IMR-90 (cell line): ENCODE data around the gene IDS. TPM values are rescaled to one million over a fixed set of nuclear protein-coding genes. Genes with fewer than 3 reads are reported as not detected.

Experiments
- ATAC-seq: fragments of 200-7000 bp; cut with Tn5 transposase; 2 replicates; pipeline ENCODE4 v1.9.1; 2020; ENCODE audit warnings: low read depth, mild to moderate bottlenecking, moderate library complexity
- BruUV-seq: library from RNA; stranded (reverse); fragments of 400-500 nt; replicated peaks from 2 replicates; lab custom pipeline; 2021; lab: Mats Ljungman, UMichigan
- CTCF ChIA-PET: fragments of 300-600 bp; formaldehyde crosslinking; extraction: SDS; loops from one replicate; lab custom pipeline; 2021; ENCODE audit warnings: antibody characterized with exemption; lab: Yijun Ruan, JAX
- POLR2A ChIA-PET: fragments of 300-600 bp; sonication (Branson Sonifier 250); formaldehyde crosslinking; loops from one replicate; lab custom pipeline; 2022; ENCODE audit warnings: antibody characterized with exemption; ENCODE audit not compliant: unreplicated experiment; lab: Charles Lee
- DNase-seq: peaks from one replicate; pipeline ENCODE4 v3.0.0; 2013
- H2AFZ ChIP-seq: replicated peaks from 2 replicates; pipeline ENCODE3; 2013; ENCODE audit warnings: low read length, mild to moderate bottlenecking; ENCODE audit not compliant: poor library complexity
- H2AK5ac ChIP-seq: 2 replicates; pipeline ENCODE4 v1.6.1; 2013; ENCODE audit warnings: low read depth, low read length, inconsistent platforms
- H2AK9ac ChIP-seq: replicated peaks from 2 replicates; pipeline ENCODE3; 2013; ENCODE audit warnings: mild to moderate bottlenecking, low read depth, low read length, moderate library complexity; ENCODE audit not compliant: poor library complexity
- H2BK120ac ChIP-seq: 2 replicates; pipeline ENCODE4 v1.6.1; 2013; ENCODE audit warnings: low read depth, low read length, inconsistent platforms
- H2BK15ac ChIP-seq: 3 replicates; pipeline ENCODE4 v1.6.1; 2013; ENCODE audit warnings: low read depth, low read length, inconsistent platforms
- H2BK20ac ChIP-seq: 2 replicates; pipeline ENCODE4 v1.6.1; 2013; ENCODE audit warnings: low read depth, mild to moderate bottlenecking, inconsistent platforms, low read length, moderate library complexity
- H2BK5ac ChIP-seq: 2 replicates; pipeline ENCODE4 v1.6.1; 2013; ENCODE audit warnings: mild to moderate bottlenecking, low read depth, low read length, inconsistent platforms; ENCODE audit not compliant: poor library complexity, severe bottlenecking
- H3K14ac ChIP-seq: replicated peaks from 2 replicates; pipeline ENCODE4 v1.6.1; 2013; ENCODE audit warnings: low read depth, low read length, inconsistent platforms
- H3K18ac ChIP-seq: 2 replicates; pipeline ENCODE4 v1.6.1; 2013; ENCODE audit warnings: low read depth, low read length, control low read depth
- H3K23ac ChIP-seq: 2 replicates; pipeline ENCODE4 v1.6.1; 2013; ENCODE audit warnings: low read depth, low read length, inconsistent platforms
- H3K27ac ChIP-seq: 2 replicates; pipeline ENCODE4 v1.5.1; 2013; ENCODE audit warnings: mild to moderate bottlenecking, control low read depth, low read length; ENCODE audit not compliant: insufficient read depth
- H3K27me3 ChIP-seq: 2 replicates; pipeline ENCODE4 v1.6.1; 2013; ENCODE audit warnings: low read length; ENCODE audit not compliant: control insufficient read depth, insufficient read depth
- H3K36me3 ChIP-seq: 2 replicates; pipeline ENCODE4 v1.6.1; 2013; ENCODE audit warnings: low read length, mixed read lengths; ENCODE audit not compliant: control insufficient read depth, insufficient read depth
- H3K4ac ChIP-seq: 2 replicates; pipeline ENCODE4 v1.6.1; 2013; ENCODE audit warnings: low read depth, low read length, inconsistent platforms
- H3K4me1 ChIP-seq: 2 replicates; pipeline ENCODE4 v1.6.1; 2013; ENCODE audit warnings: low read length, mixed read lengths; ENCODE audit not compliant: control insufficient read depth, insufficient read depth
- H3K4me2 ChIP-seq: 2 replicates; pipeline ENCODE4 v1.6.1; 2013; ENCODE audit warnings: low read depth, mild to moderate bottlenecking, control low read depth, low read length, moderate library complexity
- H3K4me3 ChIP-seq: 2 replicates; pipeline ENCODE4 v1.5.1; 2013; ENCODE audit warnings: low read depth, mild to moderate bottlenecking, control low read depth, low read length, moderate library complexity; ENCODE audit not compliant: insufficient read depth
- H3K56ac ChIP-seq: 2 replicates; pipeline ENCODE4 v1.6.1; 2013; ENCODE audit warnings: low read length, inconsistent platforms; ENCODE audit not compliant: insufficient read depth; ENCODE audit errors: extremely low read depth
- H3K79me1 ChIP-seq, 2 experiments: 2 replicates each; pipeline ENCODE4 v1.6.1; 2013; ENCODE audit warnings: low read length in 2 of 2, inconsistent platforms in 1 of 2, low read depth in 1 of 2
- H3K9ac ChIP-seq: 2 replicates; pipeline ENCODE4 v1.6.1; 2013; ENCODE audit warnings: low read depth, low read length, control low read depth
- H3K9me1 ChIP-seq: 2 replicates; pipeline ENCODE4 v1.6.1; 2013; ENCODE audit warnings: low read length, inconsistent platforms; ENCODE audit not compliant: insufficient read depth
- H3K9me3 ChIP-seq: 2 replicates; pipeline ENCODE4 v1.6.1; 2013; ENCODE audit warnings: low read length; ENCODE audit not compliant: control insufficient read depth, insufficient read depth
- H4K20me1 ChIP-seq: 2 replicates; pipeline ENCODE4 v1.6.1; 2013; ENCODE audit warnings: low read length, inconsistent platforms; ENCODE audit not compliant: insufficient read depth
- H4K5ac ChIP-seq: 2 replicates; pipeline ENCODE4 v1.6.1; 2013; ENCODE audit warnings: mild to moderate bottlenecking, low read depth, low read length, control low read depth
- H4K8ac ChIP-seq, 2 experiments: 2 replicates each; pipeline ENCODE4 v1.6.1; 2013; ENCODE audit warnings: low read depth in 2 of 2, low read length in 2 of 2, control low read depth in 1 of 2, inconsistent platforms in 1 of 2
- H4K91ac ChIP-seq: 2 replicates; pipeline ENCODE4 v1.6.1; 2013; ENCODE audit warnings: low read depth, low read length, inconsistent platforms; ENCODE audit not compliant: insufficient read depth
- CTCF ChIP-seq: conservative IDR thresholded peaks from 2 replicates; pipeline ENCODE4 v1.5.1; 2012; ENCODE audit warnings: mild to moderate bottlenecking, low read depth, low read length, improper control_type of control experiment
- RAD21 ChIP-seq: IDR thresholded peaks from 2 replicates; pipeline ENCODE4 v1.6.1; 2012; ENCODE audit warnings: low read length, improper control_type of control experiment
- WGBS, 2 experiments: methylation state at CpG; one replicate each; pipeline versions ENCODE4 v1.1.5 to v1.1.7; 2013; ENCODE audit warnings: missing lambda C conversion rate in 2 of 2; ENCODE audit not compliant: insufficient read length in 1 of 2; ENCODE audit errors: extremely low coverage in 2 of 2; 5-methylcytosine and 5-hydroxymethylcytosine counted together
- dilution Hi-C: fragments of 300-500 bp; cut with HindIII; formaldehyde crosslinking; loops from one replicate; pipeline ENCODE4 v1.14.3; 2018; ENCODE audit warnings: low sequenced_read_pairs; ENCODE audit not compliant: unreplicated experiment
- in situ Hi-C: fragments of 300-500 bp; cut with MboI; formaldehyde crosslinking; loops from 3 replicates; pipeline ENCODE4 v1.14.3; 2019; ENCODE audit warnings: low sequenced_read_pairs, inconsistent platforms, mixed read lengths
- intact Hi-C: fragments of 100-400 bp; cut with micrococcal nuclease; formaldehyde crosslinking; loops from 2 replicates; pipeline ENCODE4 v1.10.0; 2022
- polyA plus RNA-seq, 3 experiments: library from polyadenylated mRNA; depleted of rRNA; stranded (reverse); fragments of >200 nt; gene quantifications; 2 replicates each; pipeline ENCODE4 v1.2.3, GENCODE V29; 2012; ENCODE audit warnings: low replicate concordance in 1 of 3
- total RNA-seq: library from RNA; depleted of rRNA; stranded (reverse); fragments of >200 nt; gene quantifications from 2 replicates; pipeline ENCODE4 v1.2.3, GENCODE V29; 2012

Gene IDS
- total and polyA plus RNA-seq, 2 of the 4 experiments (the other 2 are of a cell fraction) = 26.3 to 56.9 TPM

- Histone ChIP-seq H2BK20ac (no peak overlapping the region), H3K79me1 (peaks cover 7 to 14% of the 10 kb centered on the region in 2 experiments; a peak in 3 of 4 replicates), H3K4ac (no peak overlapping the region), H3K18ac (no peak overlapping the region), H3K27ac (no peak overlapping the region), H3K9ac (no peak overlapping the region; the same call in 1 of the 2 replicates), H3K14ac (no peak overlapping the region), H3K9me3 (no peaks in the 10 kb centered on the region), H2BK5ac (no peak overlapping the region), H3K9me1 (0 out of 2 replicates have a peak, but pooled peaks cover 3% of the 10 kb centered on the region), H2AK5ac (no peak overlapping the region), H3K36me3 (peaks cover 5% of the 10 kb centered on the region; the same call in 1 of the 2 replicates), H3K56ac (no peak overlapping the region), H2AK9ac (no peak overlapping the region), H3K27me3 (peaks cover 8% of the 10 kb centered on the region), H4K5ac (no peak overlapping the region), H3K4me3 (no peak overlapping the region), H2BK15ac (no peak overlapping the region), H2BK120ac (no peak overlapping the region), H4K91ac (no peak overlapping the region), H3K23ac (no peak overlapping the region), H4K8ac (peak overlapping the region in 1 of 2 experiments; percentile 77; a peak in 2 of 4 replicates), H3K4me1 (peaks cover 3% of the 10 kb centered on the region), H3K4me2 (no peak overlapping the region; the same call in 1 of the 2 replicates), H2AFZ (no peak overlapping the region), H4K20me1 (no peaks in the 10 kb centered on the region)
- in situ Hi-C loops = loop anchor here (25.0 kb wide), 1 partner anchor 1232 kb away; no protein-coding TSS in a partner anchor
- TF ChIP-seq RAD21 (no peak), CTCF (no peak)
- intact Hi-C loops = no loop called here
- WGBS, 2 experiments = 76% methylated on average over 4 of the region's 9 CpGs; no CpG with 5 or more reads in 1 of the 2 experiments
- dilution Hi-C loops = no loop called here
- POLR2A ChIA-PET = no interaction called here
- no TSS peak for BruUV-seq
- CTCF ChIA-PET = interaction anchor here (1.5 kb wide), 1 partner anchor 9 kb away, joined by 5 read pairs; no protein-coding TSS in a partner anchor
- ATAC-seq (no peak), DNase-seq (no peak)
Measured at GRCh38 chrX:149505671-149506070, 565 bp upstream of the IDS start.
